Fibroblast of skin of right biceps (primary cell): ENCODE results near the gene PRSS53.

ENCODE experiments used
- DNase-seq: peaks from one replicate; pipeline ENCODE4 v3.0.0-alpha.2; 2013

The PRSS53 gene

DNA sequence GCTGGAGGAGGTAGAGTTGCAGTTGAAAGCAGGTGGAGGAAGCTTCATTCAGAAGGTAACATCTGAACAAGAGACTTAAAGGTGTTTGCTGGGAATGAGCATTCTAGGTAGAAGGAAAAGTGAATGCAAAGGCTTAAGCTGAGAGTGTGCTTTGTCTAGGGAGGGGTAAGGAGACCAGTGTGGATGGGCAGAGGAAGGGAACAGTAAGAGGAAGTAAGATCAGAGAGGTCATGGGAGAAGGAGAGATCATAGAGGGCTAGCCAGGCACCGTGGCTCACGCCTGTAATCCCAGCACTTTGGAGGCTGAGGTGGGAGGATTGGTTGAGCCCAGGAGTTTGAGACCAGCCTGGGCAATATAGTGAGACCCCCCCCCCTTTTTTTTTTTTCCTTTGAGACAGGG, 52.1 kb downstream of the PRSS53 start:
- DNase-seq, result no peak

DNA sequence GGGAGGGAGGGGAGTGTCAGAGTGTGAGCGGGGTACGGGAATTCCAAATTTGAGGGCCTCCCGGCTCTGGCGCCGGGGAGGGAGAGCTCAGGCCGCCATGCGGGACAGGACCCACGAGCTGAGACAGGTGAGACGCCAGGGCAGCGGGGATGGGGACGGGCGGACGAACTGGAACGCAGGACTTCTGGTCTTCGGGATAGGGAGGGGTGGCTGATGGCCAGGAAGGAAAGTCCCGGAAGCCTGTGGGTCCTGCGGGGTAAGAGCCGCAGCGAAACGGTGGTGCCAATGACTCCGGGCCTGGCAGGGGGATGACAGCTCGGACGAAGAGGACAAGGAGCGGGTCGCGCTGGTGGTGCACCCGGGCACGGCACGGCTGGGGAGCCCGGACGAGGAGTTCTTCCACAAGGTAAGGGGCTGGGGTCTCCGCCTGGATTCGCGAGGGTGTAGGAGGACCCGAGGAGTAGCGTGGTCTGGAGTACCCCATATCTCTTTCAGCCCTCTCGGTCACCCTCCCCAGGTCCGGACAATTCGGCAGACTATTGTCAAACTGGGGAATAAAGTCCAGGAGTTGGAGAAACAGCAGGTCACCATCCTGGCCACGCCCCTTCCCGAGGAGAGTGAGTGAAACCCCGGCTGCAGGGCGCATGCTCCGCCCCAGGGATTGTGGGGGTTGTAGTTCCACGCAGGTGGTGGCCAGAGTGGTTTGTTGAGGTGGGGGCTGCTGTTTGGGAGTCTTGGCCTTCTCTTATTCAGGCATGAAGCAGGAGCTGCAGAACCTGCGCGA, 54.8 kb downstream of the PRSS53 start:
- DNase-seq, result peak; percentile 77
